Measurements from ENCODE around the gene EP400. TPM values are rescaled to one million over a fixed set of nuclear protein-coding genes. Genes with fewer than 3 reads are reported as not detected.
"Not testable (repeated sequence)": the region's sequence is repeated elsewhere in the genome, so short reads cannot be mapped to it uniquely, and the experiment has no call there.

The EP400 gene
- total and polyA plus RNA-seq, 4 donors, result 11.4 to 47.8 (median 25.7) TPM

DNA sequence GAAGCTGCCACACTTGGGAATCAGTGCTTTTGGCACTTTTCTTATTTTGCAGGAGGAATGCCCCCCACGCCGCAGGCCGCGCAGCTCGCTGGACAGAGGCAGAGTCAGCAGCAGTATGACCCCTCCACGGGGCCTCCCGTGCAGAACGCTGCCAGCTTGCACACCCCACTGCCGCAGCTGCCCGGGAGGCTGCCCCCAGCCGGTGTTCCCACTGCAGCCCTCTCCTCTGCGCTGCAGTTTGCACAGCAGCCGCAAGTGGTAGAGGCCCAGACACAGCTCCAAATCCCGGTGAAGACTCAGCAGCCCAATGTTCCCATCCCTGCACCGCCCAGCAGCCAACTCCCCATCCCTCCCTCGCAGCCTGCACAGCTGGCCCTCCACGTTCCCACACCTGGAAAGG is 32.3 kb downstream of the EP400 start:
- Histone ChIP-seq H3K27me3 (ENCODE audit: control insufficient read depth in 3 of 3, insufficient read depth in 3 of 3, low read length in 2 of 3) (no peaks in the 10 kb centered on the region), H3K4me3 (no peak overlapping the region), H3K4me1 (ENCODE audit: control insufficient read depth in 5 of 5, insufficient read depth in 5 of 5, low read length in 5 of 5) (no peaks in the 10 kb centered on the region), H3K27ac (ENCODE audit: low read depth in 1 of 2, low read length in 1 of 2) (no peak overlapping the region), H3K9ac (ENCODE audit: insufficient read depth in 1 of 2, low read length in 2 of 2) (no peak overlapping the region), H3K36me3 (ENCODE audit: control insufficient read depth in 4 of 4, insufficient read depth in 4 of 4, low read length in 4 of 4) (peaks cover 0 to 40% (median 27%) of the 10 kb centered on the region in 4 donors), H3K9me3 (ENCODE audit: control insufficient read depth in 4 of 4, insufficient read depth in 3 of 4, low read length in 3 of 4) (no peaks in the 10 kb centered on the region)
- TF ChIP-seq, protein P1, sequence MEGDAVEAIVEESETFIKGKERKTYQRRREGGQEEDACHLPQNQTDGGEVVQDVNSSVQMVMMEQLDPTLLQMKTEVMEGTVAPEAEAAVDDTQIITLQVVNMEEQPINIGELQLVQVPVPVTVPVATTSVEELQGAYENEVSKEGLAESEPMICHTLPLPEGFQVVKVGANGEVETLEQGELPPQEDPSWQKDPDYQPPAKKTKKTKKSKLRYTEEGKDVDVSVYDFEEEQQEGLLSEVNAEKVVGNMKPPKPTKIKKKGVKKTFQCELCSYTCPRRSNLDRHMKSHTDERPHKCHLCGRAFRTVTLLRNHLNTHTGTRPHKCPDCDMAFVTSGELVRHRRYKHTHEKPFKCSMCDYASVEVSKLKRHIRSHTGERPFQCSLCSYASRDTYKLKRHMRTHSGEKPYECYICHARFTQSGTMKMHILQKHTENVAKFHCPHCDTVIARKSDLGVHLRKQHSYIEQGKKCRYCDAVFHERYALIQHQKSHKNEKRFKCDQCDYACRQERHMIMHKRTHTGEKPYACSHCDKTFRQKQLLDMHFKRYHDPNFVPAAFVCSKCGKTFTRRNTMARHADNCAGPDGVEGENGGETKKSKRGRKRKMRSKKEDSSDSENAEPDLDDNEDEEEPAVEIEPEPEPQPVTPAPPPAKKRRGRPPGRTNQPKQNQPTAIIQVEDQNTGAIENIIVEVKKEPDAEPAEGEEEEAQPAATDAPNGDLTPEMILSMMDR (IDR thresholded peaks at IDR 0.05; ENCODE audit: control extremely low read depth, extremely low read depth), result no peak
- 96 to 99% methylated on average over 17 of the region's 17 CpGs for WGBS, 2 donors
- DNase-seq (no peak), ATAC-seq (ENCODE audit: insufficient read depth, low FRiP score) (no peak)

DNA sequence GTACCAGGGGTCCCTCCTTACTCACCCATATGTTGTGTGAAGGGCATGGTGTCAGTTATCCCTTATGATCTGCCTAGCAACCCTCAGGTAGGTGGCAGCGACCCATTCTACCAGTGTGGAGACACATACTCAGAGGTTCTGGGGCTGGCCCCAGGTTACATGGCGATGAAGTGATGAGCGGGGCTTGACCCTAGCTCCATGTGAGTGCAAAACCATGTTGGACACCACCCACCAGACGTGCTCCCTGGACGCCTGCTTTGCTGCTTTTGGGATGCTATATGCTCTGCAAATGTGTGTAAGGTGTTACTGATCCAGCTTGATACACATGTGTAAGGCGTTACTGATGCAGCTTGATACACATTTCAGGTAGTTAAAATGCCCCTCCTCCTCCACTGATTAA is 33.3 kb downstream of the EP400 start:
- no peak overlapping the region for H3K27ac ChIP-seq (ENCODE audit: low read depth in 1 of 2, low read length in 1 of 2)
- H3K9me3 ChIP-seq (ENCODE audit: control insufficient read depth in 4 of 4, insufficient read depth in 3 of 4, low read length in 3 of 4), result no peaks in the 10 kb centered on the region
- no peak overlapping the region for H3K9ac ChIP-seq (ENCODE audit: insufficient read depth in 1 of 2, low read length in 2 of 2)
- ATAC-seq (ENCODE audit: insufficient read depth, low FRiP score), result no peak
- WGBS, 2 donors, result 97 to 98% methylated on average over 6 of the region's 6 CpGs
- no peaks in the 10 kb centered on the region for H3K27me3 ChIP-seq (ENCODE audit: control insufficient read depth in 3 of 3, insufficient read depth in 3 of 3, low read length in 2 of 3)
- H3K36me3 ChIP-seq (ENCODE audit: control insufficient read depth in 4 of 4, insufficient read depth in 4 of 4, low read length in 4 of 4), result peaks cover 5 to 43% (median 29%) of the 10 kb centered on the region in 4 donors
- TF ChIP-seq, protein P1 (IDR thresholded peaks at IDR 0.05; ENCODE audit: control extremely low read depth, extremely low read depth), result no peak
- H3K4me3 ChIP-seq, result no peak overlapping the region
- no peak for DNase-seq
- H3K4me1 ChIP-seq (ENCODE audit: control insufficient read depth in 5 of 5, insufficient read depth in 5 of 5, low read length in 5 of 5), result no peaks in the 10 kb centered on the region

DNA sequence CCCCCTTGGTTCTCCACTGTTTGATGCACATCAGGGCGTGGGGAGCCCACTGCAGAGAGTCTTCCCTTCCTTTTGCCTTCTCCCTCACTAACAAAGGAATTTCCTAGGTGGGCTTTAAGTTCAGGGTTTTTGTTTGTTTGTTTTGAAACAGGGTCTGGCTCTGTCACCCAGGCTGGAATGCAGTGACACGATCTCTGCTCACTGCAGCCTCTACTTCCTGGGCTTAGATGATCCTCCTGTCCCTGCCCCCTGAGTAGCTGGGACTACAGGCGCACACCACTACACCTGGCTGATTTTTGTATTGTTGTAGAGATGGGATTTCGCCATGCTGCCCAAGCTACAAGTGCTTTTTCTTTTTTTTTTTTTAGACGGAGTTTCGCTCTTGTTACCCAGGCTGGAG is 33.8 kb downstream of the EP400 start:
- WGBS, 2 donors, result 88 to 91% methylated on average over 6 of the region's 6 CpGs
- ATAC-seq (ENCODE audit: insufficient read depth, low FRiP score), result no peak
- DNase-seq, result no peak
- Histone ChIP-seq H3K4me3 (no peak overlapping the region), H3K27me3 (ENCODE audit: control insufficient read depth in 3 of 3, insufficient read depth in 3 of 3, low read length in 2 of 3) (no peaks in the 10 kb centered on the region), H3K36me3 (ENCODE audit: control insufficient read depth in 4 of 4, insufficient read depth in 4 of 4, low read length in 4 of 4) (peaks cover 9 to 44% (median 31%) of the 10 kb centered on the region in 4 donors), H3K9ac (ENCODE audit: insufficient read depth in 1 of 2, low read length in 2 of 2) (no peak overlapping the region), H3K27ac (ENCODE audit: low read depth in 1 of 2, low read length in 1 of 2) (no peak overlapping the region), H3K9me3 (ENCODE audit: control insufficient read depth in 4 of 4, insufficient read depth in 3 of 4, low read length in 3 of 4) (no peaks in the 10 kb centered on the region), H3K4me1 (ENCODE audit: control insufficient read depth in 5 of 5, insufficient read depth in 5 of 5, low read length in 5 of 5) (no peaks in the 10 kb centered on the region)
- TF ChIP-seq, protein P1 (IDR thresholded peaks at IDR 0.05; ENCODE audit: control extremely low read depth, extremely low read depth), result no peak

DNA sequence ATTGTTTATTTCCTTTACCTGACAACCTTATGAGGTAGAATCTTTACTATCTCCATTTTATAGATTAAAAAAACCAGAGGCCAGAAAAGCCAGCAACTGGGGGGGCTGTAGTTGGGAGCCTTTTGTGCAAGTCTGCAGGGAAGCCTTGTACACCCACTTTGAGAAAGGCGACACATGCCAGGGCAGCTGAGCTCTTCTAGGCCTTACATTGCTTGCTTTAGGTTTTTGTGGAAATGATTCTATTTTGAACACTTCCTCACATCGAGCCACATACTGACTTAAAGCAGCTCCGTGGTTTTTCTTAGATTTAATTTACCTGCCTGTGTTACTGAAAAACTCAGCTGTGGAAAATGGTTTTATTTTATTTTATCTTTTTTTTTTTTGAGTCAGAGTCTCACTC is 34.6 kb downstream of the EP400 start:
- Histone ChIP-seq H3K4me3 (no peak overlapping the region), H3K9me3 (ENCODE audit: control insufficient read depth in 4 of 4, insufficient read depth in 3 of 4, low read length in 3 of 4) (no peaks in the 10 kb centered on the region), H3K9ac (ENCODE audit: insufficient read depth in 1 of 2, low read length in 2 of 2) (no peak overlapping the region), H3K27me3 (ENCODE audit: control insufficient read depth in 3 of 3, insufficient read depth in 3 of 3, low read length in 2 of 3) (no peaks in the 10 kb centered on the region), H3K4me1 (ENCODE audit: control insufficient read depth in 5 of 5, insufficient read depth in 5 of 5, low read length in 5 of 5) (no peaks in the 10 kb centered on the region), H3K27ac (ENCODE audit: low read depth in 1 of 2, low read length in 1 of 2) (no peak overlapping the region), H3K36me3 (ENCODE audit: control insufficient read depth in 4 of 4, insufficient read depth in 4 of 4, low read length in 4 of 4) (peaks cover 9 to 50% (median 34%) of the 10 kb centered on the region in 4 donors)
- TF ChIP-seq, protein P1 (IDR thresholded peaks at IDR 0.05; ENCODE audit: control extremely low read depth, extremely low read depth), result no peak
- DNase-seq, result no peak
- ATAC-seq (ENCODE audit: insufficient read depth, low FRiP score), result no peak
- WGBS, 2 donors, result 43 to 70% methylated on average over 3 of the region's 3 CpGs

DNA sequence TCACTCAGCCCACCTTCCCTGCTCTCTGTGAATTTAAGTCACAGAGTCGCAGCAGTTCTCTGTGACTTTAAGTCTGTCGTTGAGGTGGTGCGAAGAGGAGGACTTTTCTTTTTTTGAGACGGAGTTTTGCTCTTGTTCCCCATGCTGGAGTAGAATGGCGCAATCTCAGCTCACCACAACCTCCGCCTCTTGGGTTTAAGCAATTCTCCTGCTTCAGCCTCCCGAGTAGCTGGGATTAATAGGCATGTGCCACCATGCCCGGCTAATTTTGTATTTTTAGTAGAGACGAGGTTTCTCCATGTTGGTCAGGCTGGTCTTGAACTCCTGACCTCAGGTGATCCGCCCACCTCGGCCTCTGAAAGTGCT is 35.8 kb downstream of the EP400 start:
- Histone ChIP-seq H3K27ac (ENCODE audit: low read depth in 1 of 2, low read length in 1 of 2) (peak overlapping the region in 1 of 2 donors; percentile 29), H3K36me3 (ENCODE audit: control insufficient read depth in 4 of 4, insufficient read depth in 4 of 4, low read length in 4 of 4) (peaks cover 15 to 49% (median 33%) of the 10 kb centered on the region in 4 donors)
- 36 to 79% methylated on average over 11 of the region's 11 CpGs for WGBS, 2 donors
- ATAC-seq (ENCODE audit: insufficient read depth, low FRiP score); H3K4me1 ChIP-seq (ENCODE audit: control insufficient read depth in 5 of 5, insufficient read depth in 5 of 5, low read length in 5 of 5); H3K27me3 ChIP-seq (ENCODE audit: control insufficient read depth in 3 of 3, insufficient read depth in 3 of 3, low read length in 2 of 3); H3K4me3 ChIP-seq; H3K9me3 ChIP-seq (ENCODE audit: control insufficient read depth in 4 of 4, insufficient read depth in 3 of 4, low read length in 3 of 4); DNase-seq; H3K9ac ChIP-seq (ENCODE audit: insufficient read depth in 1 of 2, low read length in 2 of 2): not testable (repeated sequence)
